Upper lobe of left lung (tissue), 4 donors: ENCODE measurements around the gene HOXC5.

Experiments
- EP300 ChIP-seq, 4 donors: sonication (generic); formaldehyde crosslinking; IDR thresholded peaks; one replicate each; pipeline ENCODE4 v1.5.1; 2017; ENCODE audit warnings: antibody characterized with exemption in 4 of 4, control low read depth in 2 of 4
- POLR2A ChIP-seq, 4 donors: fragments of 450-650 bp; IDR thresholded peaks; one replicate each; pipeline ENCODE4 v1.5.1; 2016 to 2017; ENCODE audit warnings: antibody characterized with exemption in 4 of 4, mild to moderate bottlenecking in 2 of 4
- TF ChIP-seq, protein P1 (sequence below), 6 experiments: fragments of 450-650 bp in 4 of 6; fragments of 200-600 bp in 2 of 6; sonication (generic) in 2 of 6; IDR thresholded peaks; one replicate each; pipeline ENCODE4 v1.5.1; 2016 to 2019; ENCODE audit warnings: antibody characterized with exemption in 6 of 6

DNA sequence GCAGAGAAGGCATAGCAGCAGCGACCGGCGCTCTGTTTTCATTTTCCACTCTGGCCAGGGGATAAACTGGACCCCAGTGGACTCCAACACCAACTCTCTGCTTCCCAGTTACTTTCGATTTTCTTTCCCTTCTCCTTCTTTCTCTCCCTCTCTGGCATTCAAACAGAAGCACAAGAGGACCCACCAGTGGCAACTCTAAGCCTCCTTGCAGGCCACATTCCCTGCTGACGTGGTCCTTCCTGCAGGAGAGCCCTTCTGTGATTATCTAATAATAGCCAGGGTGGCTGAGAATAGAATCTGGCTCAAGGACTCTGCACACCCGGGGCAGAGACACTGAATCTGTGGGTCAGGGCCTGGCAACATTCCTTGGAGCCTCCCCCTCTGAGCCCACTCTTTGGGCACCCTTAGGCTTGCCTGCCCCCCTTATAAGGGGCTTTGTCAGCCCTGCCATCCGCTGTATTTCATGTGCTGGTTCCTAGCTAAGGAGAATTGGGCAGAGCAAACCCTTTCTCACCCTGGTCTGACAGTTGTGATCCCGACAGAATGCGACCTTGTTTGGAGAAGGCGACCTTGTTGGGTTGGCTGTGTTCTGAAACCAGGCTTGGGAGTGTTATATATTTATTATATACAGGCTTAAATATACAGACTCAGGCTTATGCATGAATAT lies 12.8 kb upstream of the HOXC5 start:
- TF ChIP-seq, protein P1, sequence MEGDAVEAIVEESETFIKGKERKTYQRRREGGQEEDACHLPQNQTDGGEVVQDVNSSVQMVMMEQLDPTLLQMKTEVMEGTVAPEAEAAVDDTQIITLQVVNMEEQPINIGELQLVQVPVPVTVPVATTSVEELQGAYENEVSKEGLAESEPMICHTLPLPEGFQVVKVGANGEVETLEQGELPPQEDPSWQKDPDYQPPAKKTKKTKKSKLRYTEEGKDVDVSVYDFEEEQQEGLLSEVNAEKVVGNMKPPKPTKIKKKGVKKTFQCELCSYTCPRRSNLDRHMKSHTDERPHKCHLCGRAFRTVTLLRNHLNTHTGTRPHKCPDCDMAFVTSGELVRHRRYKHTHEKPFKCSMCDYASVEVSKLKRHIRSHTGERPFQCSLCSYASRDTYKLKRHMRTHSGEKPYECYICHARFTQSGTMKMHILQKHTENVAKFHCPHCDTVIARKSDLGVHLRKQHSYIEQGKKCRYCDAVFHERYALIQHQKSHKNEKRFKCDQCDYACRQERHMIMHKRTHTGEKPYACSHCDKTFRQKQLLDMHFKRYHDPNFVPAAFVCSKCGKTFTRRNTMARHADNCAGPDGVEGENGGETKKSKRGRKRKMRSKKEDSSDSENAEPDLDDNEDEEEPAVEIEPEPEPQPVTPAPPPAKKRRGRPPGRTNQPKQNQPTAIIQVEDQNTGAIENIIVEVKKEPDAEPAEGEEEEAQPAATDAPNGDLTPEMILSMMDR (IDR thresholded peaks at IDR 0.05), result no peak
- TF ChIP-seq POLR2A (IDR thresholded peaks at IDR 0.05) (no peak), EP300 (IDR thresholded peaks at IDR 0.05) (no peak)
